DMS114 treated with DMSO at 0.1 percent for 48 hours (cell line): ENCODE results near the gene UHMK1.
"Not testable (repeated sequence)": the region's sequence is repeated elsewhere in the genome, so short reads cannot be mapped to it uniquely, and the experiment has no call there.

Source experiments
- DNase-seq: peaks from one replicate; lab custom pipeline; 2025; ENCODE audit not compliant: unreplicated experiment; lab: John Stamatoyannopoulos, UW

The UHMK1 gene

DNA sequence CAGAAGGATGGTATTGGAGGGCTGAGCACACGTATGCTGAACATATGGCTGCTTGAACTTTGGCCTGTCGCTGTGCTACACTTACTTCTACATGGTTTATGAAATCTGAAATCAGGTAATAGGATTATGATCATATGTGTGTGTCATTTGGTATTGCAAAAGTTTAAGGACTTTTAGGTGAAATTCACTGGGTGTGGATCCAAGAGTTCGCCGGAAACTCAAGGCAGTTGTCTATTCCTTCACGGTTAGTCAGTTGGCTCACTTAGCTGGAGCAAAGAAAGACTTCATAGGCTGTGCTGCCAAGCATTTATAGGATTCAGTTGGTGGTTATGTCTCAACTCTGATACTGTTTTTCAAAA lies 64.8 kb downstream of the UHMK1 start:
- no peak for DNase-seq

DNA sequence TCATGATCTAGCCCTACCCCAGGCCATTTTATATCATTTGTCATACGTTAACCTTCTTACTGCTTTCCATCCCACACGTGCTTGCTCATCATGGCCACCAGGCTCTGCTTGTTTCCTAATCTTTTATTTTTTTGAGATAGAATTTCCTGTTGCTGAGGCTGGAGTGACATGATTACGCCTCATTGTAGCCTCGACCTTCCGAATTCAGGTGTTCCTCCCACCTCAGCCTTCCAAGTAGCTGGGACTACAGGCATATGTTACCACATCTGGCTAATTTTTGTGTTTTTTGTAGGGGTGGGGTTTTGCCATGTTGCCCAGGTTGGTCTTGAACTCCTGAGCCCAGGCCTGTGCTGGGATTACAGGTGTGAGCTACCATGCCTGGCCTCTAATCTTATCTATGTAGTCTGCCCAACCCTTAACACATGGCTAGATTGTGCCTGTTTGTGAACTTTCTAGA lies 67.2 kb downstream of the UHMK1 start:
- DNase-seq = no peak

DNA sequence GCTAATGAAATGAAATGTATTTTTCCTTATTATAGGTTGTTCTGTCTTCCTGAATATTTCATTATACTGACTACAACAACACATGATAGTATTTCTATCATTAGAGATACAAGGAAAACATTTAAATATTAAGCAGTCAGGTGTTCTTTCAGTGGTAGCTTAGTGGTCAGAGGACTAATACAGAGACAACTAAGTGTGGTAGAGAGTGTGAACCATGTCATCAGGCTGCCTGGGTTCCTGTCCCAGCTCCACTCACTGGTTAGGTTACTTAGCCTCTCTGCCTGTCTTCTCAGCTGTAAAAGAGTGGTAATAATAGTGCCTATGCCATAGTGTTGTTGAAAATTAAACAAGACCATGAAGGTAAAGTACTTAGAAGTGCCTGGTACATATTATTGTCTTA lies 67.8 kb downstream of the UHMK1 start:
- no peak for DNase-seq

DNA sequence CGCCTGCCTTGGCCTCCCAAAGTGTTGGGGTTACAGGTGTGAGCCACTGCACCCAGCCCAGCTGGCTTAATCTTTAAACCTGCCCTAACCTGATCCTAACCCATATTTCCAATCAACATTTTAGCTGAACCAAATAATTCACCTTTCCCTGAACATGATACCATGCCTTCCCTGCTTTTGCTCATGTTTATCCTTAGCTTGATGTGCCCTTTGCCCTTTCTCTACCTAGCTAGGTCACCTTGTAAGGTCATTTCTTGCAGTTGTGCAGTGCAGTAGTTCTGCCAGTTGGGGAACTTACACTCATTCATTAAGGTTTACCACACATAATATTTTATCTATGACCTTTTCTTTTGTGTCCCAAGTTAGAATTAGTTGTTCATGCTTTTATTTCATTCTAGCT lies 69.3 kb downstream of the UHMK1 start:
- DNase-seq = no peak

DNA sequence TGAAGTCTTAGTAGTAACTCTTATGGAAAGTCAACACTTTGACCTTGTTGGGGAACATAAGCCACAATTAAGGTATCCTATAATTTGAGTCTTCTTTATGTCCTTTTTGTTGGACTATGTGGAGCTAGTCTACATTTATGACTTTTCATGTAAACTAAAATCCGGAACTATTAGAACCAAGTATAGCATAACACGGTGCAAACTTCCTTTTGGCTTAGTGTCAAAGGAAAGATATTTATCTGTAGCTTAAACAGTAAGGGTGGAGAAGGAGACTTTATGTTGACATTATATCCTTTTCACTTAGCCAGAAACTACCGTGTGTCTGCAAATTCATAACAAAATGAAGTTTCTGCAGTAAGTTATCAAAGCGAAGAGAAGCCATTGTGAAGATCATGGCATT lies 71.2 kb downstream of the UHMK1 start:
- DNase-seq = no peak

DNA sequence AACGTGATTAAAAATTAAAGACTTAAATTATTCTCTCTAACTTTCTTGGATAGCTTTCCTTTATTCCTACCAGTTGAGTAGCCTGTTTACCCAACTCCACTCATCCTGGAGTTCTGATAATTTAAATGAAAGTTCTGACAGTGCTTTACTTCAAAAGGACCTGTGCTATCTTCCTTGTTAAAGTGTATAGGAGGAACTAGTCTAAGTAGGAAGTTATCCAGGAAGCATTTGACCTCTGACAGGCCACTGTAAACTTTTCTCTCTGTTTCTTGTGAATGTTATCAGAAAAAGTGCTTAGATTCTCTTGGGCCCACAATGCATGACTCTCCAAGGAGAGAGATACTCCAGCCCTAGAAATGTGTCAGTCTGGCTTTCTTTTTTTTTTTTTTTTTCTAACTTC lies 73.1 kb downstream of the UHMK1 start:
- no peak for DNase-seq

DNA sequence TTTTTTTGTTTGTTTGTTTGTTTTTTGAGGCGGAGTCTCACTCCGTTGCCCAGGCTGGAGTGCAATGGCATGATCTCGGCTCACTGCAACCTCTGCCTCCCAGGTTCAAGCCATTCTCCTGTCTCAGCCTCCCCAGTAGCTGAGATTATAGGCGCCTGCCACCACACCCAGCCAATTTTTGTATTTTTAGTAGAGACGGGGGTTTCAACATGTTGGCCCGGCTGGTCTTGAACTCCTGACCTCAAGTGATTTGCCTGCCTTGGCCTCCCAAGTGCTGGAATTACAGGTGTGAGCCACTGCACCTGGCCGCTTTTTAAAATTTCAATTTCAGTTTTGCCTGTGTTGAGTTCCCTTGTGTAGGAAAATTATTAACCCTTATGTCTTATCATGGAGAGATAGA lies 73.5 kb downstream of the UHMK1 start:
- DNase-seq = not testable (repeated sequence)

DNA sequence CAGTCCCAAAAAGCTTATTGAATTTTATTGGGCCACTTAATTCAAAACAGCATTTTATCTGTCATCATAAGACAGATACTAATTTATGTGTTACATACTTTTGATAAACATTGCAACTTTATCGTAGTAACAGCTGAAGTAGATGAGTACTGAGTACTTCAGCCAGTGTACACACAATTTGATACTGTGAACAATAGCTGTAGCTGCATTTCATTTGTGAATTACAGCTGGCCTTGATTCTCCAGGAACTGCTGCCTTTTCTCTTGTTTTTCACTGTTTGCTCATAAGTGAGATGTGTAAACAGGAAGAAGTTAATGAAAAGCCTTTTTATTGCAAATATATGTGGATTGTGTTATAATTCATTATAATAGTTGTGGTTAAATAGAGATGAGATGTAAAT lies 74.1 kb downstream of the UHMK1 start:
- no peak for DNase-seq

DNA sequence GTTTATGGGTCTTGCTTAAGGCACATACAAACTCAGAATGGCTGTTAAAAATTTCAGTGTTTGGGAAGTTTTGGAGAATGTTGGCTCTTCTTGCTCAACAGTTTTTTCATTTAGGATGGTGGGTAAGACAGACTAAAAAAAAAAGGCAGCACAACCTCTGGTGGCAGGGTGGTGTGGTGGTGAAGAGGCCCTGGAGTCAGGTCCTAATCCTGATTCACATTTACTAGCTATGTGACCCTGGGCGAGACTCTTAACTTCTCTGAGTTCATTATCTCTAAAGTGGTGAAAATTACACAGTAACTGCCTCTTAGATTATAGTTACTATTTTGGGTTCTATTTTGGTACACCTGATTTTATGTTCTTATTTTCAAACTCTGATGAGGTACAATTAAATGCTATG lies 75.5 kb downstream of the UHMK1 start:
- DNase-seq = no peak

DNA sequence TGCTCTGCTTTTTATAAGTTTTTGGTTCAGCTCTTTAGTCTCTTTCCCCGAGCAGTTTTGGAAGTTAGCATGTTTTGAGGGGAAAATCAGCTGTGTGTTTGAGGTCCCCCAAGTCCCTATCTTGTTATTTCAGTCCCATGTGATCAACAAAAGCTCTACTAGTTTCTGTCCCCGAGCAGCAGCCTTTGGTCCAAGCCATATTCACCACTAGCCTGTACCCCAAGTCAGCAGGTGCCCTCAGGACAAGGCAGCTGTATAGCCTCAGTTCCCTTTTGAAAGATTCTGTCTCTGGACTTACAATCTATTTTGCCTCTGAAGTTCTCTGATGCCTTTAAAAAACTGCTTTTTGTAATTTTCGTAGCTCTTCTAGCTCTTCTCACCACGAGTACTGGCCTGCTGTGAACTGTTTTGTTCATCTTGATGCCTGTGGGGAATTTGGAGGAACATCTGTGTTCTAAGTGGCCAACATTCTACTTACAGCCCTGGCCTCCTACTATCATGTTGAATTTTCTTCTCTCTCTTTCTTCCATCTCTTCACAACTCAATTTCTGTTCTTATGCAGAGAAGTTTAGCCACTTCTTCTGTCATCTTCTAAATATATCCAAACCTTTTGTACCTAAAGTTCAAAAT lies 80.6 kb downstream of the UHMK1 start:
- no peak for DNase-seq

DNA sequence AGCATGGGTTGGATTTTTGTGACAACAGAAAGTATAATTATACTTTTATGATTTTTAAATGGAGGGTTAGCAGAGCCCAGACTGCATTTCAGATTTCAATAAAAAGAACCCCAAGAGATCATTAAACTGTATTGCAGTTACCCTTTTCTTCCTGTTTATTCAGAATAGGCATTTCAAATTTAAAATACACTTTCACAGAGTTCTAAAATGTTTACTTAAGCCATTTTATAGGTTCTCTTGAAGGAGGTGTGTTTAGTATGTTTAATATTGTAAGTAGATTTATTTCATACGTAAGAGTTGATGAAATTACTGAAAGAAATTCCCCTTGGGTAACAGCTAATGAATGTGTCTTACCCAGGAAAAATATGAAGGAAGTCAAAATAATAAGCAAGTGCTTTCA lies 81.3 kb downstream of the UHMK1 start:
- DNase-seq = no peak
